Activated T-cell treated with anti-CD3 and anti-CD28 coated beads for 48 hours (primary cell): ENCODE results near the gene FBXO5.
"Not testable (repeated sequence)": the region's sequence is repeated elsewhere in the genome, so short reads cannot be mapped to it uniquely, and the experiment has no call there.

ENCODE experiments used
- DNase-seq: peaks from one replicate; pipeline ENCODE4 v3.0.0-alpha.2; 2020; ENCODE audit warnings: low read depth

FBXO5 gene

DNA sequence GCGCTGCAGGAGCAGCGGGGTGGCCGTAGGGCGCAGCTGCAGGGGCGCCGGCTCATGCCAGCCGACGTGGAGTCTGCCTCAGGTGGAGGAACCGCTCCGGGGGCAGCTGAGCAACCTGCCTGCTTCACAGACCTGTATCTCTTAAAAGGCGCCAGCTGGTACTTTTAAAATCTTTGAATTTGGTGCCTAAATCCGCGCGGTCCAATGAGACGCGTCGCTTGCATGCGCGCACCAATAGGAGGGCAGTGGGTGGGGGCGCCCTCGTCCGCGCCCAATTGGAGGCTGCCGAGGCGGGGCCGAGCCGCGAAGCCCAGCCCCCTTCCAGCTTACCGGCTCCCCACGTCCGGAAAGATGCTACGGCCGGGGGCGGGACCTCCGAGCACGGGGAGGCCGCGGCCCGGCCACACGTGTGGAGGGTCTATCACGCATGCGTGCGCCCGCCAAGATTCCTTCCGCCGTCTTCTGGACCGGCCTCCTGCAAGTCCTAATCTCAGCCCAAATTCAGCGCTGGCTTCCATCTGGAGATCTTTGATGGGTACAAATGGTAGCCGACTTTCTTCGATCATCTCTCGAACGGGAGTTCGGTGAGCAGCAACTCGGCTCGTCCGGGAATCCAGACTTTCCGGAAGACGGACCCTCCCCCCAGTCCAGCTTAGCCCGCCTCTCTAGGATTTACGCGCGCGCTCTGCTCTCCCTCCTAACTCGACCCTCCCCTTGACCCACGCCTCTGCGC lies at the start of gene FBXO5:
Gene FBXO5, minus strand, starts transcription at position 138 of the 733 bp plus-strand sequence. Its CDS starts 82 bp downstream, at position 56.
- peak; percentile 96 for DNase-seq

- DNase-seq, result no peak
Observed at GRCh38 chr6:153032255-153032882, 49.5 kb upstream of the FBXO5 start.

GRCh38 chr6:153031335-153031955 lies 48.6 kb upstream of the FBXO5 start:
- DNase-seq, result no peak

GRCh38 chr6:153028963-153029362 lies 46.1 kb upstream of the FBXO5 start:
- DNase-seq, result no peak

DNA sequence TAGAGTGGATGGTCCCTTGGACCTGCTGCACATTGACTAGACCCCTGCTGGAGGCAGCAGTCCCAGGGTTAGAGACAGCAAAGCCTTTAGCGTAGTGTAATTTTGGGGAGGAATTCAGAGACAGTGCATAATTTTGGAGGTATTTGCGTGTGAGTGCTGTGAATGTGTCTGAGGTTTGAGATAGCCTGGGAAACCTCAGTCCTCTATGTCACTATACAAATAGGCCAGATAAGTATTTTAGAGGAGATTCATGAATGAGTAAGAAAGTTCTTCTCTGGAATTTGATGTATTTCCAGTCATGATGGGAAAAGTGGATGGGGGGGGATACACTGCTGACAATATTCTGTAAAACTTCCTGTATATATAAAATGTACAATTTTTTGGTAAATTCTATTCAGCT lies 45.4 kb upstream of the FBXO5 start:
- no peak for DNase-seq

DNA sequence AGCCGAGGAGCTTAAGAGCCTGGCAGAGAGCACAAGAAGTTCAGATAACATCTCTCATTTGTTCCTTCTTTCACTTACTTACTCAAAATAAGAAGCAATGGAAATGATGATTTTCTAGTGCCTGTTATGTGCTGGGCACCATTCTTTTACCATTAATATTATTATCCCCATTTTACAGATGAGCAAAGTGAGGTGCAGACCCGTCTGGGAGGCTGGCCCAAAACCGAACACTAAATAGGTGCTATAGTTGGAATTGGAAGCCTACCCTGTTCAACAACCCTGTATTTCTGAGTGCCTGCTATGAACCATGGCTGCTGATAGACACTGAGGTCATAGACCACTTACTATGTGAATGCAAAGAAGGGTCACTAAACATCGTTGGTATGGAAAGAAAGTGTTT lies 44.6 kb upstream of the FBXO5 start:
- DNase-seq, result no peak

- DNase-seq, result no peak
Observed at GRCh38 chr6:153024709-153025017, 41.8 kb upstream of the FBXO5 start.

DNA sequence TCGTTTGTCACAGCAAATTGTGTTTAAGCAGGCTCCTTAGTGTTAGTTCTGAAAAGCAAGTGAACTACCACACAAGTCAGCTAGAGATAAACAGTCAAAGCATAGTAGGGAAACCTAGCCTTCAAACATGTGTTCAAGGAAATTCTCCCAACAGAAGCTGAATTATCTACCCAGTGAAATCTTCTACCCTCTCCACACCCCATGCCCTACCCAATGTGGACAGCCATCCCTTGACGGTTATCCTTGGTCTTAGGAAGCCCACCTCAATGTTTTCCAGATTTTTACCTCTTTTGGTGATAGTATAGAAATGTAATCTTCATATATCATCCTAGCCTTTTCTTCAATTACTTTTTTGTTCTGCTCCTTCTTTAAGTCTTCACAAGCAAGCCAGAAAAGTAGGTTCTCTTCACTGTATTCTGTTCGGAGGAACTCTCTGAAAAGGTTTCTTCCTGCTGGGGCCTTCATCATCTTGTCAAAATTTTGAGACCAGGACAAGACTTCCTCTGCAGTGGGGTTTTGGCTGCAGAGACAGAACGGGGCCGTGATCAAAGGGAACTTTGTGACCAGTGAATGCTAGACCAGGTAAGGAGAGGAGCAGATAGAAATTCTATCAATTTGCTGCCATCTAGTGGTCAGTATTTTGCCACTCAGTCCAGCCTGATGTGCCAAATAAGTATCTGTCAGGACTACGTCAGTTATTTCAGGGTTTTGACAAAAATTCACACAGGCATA lies 41.3 kb upstream of the FBXO5 start:
- DNase-seq, result no peak

DNA sequence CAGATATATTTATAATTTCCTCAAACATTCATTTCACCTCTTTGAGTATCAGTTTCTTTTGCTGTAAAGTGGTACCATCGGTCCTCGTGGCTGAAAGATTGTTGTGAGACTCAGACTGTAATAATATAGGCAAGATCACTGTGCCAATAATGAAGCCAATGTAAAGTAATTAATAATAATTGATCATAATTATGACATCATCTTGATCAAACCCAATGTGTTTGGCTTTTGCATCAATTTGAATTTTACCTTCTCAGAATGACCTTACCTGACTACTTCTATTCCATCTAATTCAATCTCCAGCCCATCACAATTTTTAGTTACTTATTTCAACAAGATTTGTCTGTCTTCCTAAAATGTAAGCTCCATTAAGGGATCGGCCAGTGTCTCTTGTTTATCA lies 35.5 kb upstream of the FBXO5 start:
- no peak for DNase-seq

GRCh38 chr6:153016846-153017245 lies 34.0 kb upstream of the FBXO5 start:
- no peak for DNase-seq

DNA sequence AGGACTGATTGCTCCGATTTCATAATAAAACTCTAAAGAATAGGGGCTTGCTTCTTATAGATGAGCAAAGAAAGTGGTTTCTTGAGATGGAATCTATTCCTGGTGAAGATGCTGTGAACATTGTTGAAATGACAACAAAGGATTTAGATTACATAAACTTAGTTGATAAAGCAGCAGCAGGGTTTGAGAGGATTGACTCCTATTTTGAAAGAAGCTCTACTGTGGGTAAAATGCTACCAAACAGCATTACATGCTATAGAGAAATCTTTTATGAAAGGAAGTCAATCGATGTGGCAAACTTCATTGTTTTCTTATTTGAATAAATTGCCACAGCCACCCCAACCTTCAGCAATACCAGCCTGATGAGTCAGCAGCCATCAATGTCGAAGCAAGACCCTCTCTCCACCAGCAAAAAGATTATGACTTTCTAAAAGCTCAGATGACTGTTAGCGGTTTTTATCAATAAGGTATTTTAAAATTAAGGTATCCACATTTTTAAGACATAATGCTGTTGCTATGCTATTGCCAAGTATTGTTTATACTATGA lies 32.3 kb upstream of the FBXO5 start:
- no peak for DNase-seq

DNA sequence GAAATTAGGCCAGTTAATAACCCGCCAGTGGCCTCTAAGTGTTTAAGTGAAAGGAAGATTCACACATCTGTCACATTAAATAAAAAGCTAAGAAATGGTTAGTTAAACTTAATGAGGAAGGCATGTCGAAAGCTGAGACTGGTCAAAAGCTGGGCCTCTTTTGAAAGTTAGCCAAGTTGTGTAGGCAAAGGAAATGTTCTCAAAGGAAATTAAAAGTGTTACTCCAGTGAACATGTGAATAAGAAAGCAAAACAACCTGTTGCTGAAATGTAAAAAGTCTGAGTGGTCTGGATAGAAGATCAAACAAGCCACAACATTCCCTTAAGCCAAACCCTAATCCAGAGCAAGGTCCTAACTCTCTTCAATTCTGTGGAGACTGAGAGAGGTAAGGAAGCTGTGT lies 30.6 kb upstream of the FBXO5 start:
- DNase-seq, result no peak

GRCh38 chr6:153012856-153013255 lies 30.0 kb upstream of the FBXO5 start:
- DNase-seq, result no peak

- no peak for DNase-seq
Observed at GRCh38 chr6:153003366-153003690, 20.5 kb upstream of the FBXO5 start.

- peak; percentile 87 for DNase-seq
Observed at GRCh38 chr6:153002613-153003365, 19.9 kb upstream of the FBXO5 start, which contains the start of gene MTRF1L. MTRF1L (minus strand) TSS chr6:153002709; CDS start chr6:153002685, 24 bp downstream.

DNA sequence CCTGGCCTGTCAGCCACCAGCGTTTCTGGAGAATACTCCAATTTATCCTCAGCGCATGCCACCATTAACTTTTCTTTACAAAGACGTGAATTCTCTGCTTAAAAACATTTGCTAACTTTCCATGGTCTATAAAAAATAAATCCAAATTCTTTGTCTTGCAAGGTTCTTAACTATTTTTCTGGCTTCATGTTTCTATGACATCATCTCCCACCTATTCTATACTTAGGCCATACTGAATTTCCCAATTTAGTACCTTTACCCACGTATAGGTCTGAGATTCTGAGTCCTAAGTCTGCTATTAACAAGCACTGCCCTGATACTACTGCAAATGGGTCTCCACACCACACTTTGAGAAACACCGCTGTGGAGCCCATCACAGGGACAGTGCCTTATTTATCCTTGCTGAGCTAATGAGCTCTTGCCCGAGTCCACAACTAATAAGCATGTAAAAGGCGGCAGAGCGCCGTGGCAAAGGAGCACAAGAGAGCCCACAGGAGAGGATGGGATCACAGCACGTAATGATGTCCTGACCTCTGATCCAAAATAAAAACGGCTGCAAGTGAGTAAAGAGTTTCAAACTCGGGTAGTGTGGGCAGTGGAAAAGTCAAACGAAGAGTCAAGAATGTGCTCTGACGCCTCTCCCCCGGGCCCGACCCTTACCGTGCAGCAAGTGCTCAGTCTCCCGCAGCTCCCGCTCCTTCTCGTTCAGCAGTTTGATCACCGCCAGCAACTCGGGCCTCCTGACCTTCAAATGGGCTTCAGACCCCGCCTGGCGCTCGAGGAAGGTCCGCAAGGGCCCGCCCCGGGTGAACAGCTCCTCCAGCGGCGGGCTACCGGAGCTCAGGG lies 19.1 kb upstream of the FBXO5 start:
- DNase-seq, result no peak

DNA sequence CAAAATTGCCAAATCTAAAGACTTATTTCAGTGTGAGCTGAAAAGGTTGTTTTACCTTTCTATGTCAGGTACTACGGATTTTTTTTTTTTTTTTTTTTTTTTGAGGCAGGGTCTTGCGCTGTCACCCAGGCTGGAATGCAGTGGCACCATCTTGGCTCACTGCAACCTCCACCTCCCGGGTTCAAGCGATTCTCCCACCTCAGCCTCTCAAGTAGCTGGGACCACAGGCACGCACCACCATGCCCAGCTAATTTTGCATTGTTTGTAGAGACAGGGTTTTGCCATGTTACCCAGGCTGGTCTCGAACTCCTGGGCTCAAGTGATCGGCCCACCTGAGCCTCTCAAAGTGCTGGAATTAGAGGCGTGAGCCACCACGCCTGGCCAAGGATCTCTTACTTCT lies 17.9 kb upstream of the FBXO5 start:
- DNase-seq, result not testable (repeated sequence)

DNA sequence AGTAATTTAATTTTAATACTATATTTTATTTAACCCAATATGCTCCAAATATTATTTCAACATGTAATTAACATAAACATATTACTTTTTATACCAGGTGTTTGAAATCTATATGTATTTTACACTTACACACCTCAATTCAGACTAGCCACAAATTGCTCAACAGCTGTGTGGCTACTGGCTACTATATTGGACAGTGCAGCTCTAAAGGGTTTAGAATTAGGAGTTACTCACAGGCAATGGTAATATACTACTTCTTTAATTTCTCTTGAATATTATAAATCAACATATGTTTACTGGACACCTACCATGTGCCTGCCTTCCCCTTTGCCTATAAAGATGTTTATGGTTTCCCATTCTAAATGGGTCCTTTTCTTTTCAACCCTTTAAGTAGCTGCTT lies 17.4 kb upstream of the FBXO5 start:
- no peak for DNase-seq

- DNase-seq, result not testable (repeated sequence)
Observed at GRCh38 chr6:152999538-152999937, 16.7 kb upstream of the FBXO5 start.

- DNase-seq, result no peak
Observed at GRCh38 chr6:152993847-152994246, 11.0 kb upstream of the FBXO5 start.

DNA sequence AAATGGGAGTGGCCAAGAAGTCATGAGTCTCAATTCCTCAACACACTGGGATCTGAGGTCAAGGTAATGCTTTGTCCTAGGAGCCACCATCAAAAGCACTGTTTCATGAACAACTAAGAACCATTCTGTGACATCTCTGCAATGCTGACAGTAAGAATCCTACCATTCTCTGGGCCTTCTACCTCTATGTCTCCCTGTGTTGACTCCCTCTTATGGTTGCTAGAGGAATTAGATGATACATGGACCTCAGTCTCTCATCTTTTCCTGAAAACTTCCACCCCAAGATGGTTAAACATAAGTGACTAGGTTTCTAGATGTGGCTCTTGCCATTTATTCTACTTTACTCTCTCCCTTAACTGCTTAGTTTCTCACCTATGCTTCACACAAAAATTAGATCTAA lies 10.6 kb upstream of the FBXO5 start:
- DNase-seq, result no peak
